ENCODE measurements around the gene NOTCH1. TPM values are rescaled to one million over a fixed set of nuclear protein-coding genes. Genes with fewer than 3 reads are reported as not detected.

Gene NOTCH1
- total and polyA plus RNA-seq, 2 of the 13 experiments (the other 11 are each of a cell fraction or from before 2014, with no cell fraction given), result 0.09 to 0.35 TPM

- Histone ChIP-seq H3K9ac (ENCODE audit: insufficient read depth, low read depth, low read length) (no peak overlapping the region), H3K79me2 (ENCODE audit: insufficient read depth, low read length) (no peaks in the 10 kb centered on the region), H3K4me1 (ENCODE audit: insufficient read depth, low read length) (no peaks in the 10 kb centered on the region), H4K20me1 (ENCODE audit: insufficient read depth, low read length) (peaks cover 10% of the 10 kb centered on the region; the same call in 1 of the 2 replicates), H3K9me3 (ENCODE audit: low read length) (no peaks in the 10 kb centered on the region), H3K27me3 (ENCODE audit: control insufficient read depth in 1 of 2, insufficient read depth in 2 of 2, low read length in 2 of 2) (no peaks in the 10 kb centered on the region), H3K36me3 (replicated peaks in 1 of 2; ENCODE audit: control insufficient read depth in 1 of 2, insufficient read depth in 2 of 2, low read length in 2 of 2) (peaks cover 43 to 97% of the 10 kb centered on the region in 2 experiments), H3K4me3 (replicated peaks in 1 of 3; ENCODE audit: insufficient read depth in 1 of 3, low read depth in 2 of 3, low read length in 3 of 3) (no peak overlapping the region), H3K27ac (ENCODE audit: extremely low read length, insufficient read depth, low read length) (no peak overlapping the region), H3K4me2 (ENCODE audit: low read depth, low read length) (no peak overlapping the region), H2AFZ (ENCODE audit: low read length) (no peak overlapping the region)
- intact Hi-C loops (cut with micrococcal nuclease; ENCODE audit: unreplicated experiment) (no loop called here), in situ Hi-C loops (cut with HindIII; ENCODE audit: extremely low pct_ligation_motif_present, low pct_unique_long_range_greater_than_20kb) (no loop called here)
- 95% methylated on average over 15 of the region's 19 CpGs for WGBS (ENCODE audit: low lambda C conversion rate)
- TF ChIP-seq SRSF4 (IDR thresholded peaks at IDR 0.05; ENCODE audit: low read depth, low read length, poor library complexity, severe bottlenecking), result no peak
- POLR2A ChIA-PET, result no interaction called here
- ATAC-seq (no peak), FAIRE-seq (no peak), DNase-seq (ENCODE audit: low spot score) (no peak)
- CTCF ChIA-PET (ENCODE audit: low intra/inter-chr PET ratio, low total read pairs), result no interaction called here
- BruUV-seq (replicated peaks), result no TSS peak
Observed at GRCh38 chr9:136471802-136472487, 73.9 kb downstream of the NOTCH1 start.

GRCh38 chr9:136470792-136471469 lies 74.9 kb downstream of the NOTCH1 start:
- WGBS (ENCODE audit: low lambda C conversion rate), result 96% methylated on average over 6 of the region's 12 CpGs
- Histone ChIP-seq H3K4me1 (ENCODE audit: insufficient read depth, low read length) (no peaks in the 10 kb centered on the region), H4K20me1 (ENCODE audit: insufficient read depth, low read length) (peaks cover 10% of the 10 kb centered on the region; the same call in 1 of the 2 replicates), H3K36me3 (replicated peaks in 1 of 2; ENCODE audit: control insufficient read depth in 1 of 2, insufficient read depth in 2 of 2, low read length in 2 of 2) (peaks cover 46 to 97% of the 10 kb centered on the region in 2 experiments), H2AFZ (ENCODE audit: low read length) (no peak overlapping the region), H3K27me3 (ENCODE audit: control insufficient read depth in 1 of 2, insufficient read depth in 2 of 2, low read length in 2 of 2) (no peaks in the 10 kb centered on the region), H3K9me3 (ENCODE audit: low read length) (no peaks in the 10 kb centered on the region), H3K9ac (ENCODE audit: insufficient read depth, low read depth, low read length) (no peak overlapping the region), H3K4me3 (replicated peaks in 1 of 3; ENCODE audit: insufficient read depth in 1 of 3, low read depth in 2 of 3, low read length in 3 of 3) (no peak overlapping the region), H3K79me2 (ENCODE audit: insufficient read depth, low read length) (no peaks in the 10 kb centered on the region), H3K4me2 (ENCODE audit: low read depth, low read length) (no peak overlapping the region), H3K27ac (ENCODE audit: extremely low read length, insufficient read depth, low read length) (no peak overlapping the region)
- ATAC-seq, result no peak
- no peak for DNase-seq (ENCODE audit: low spot score)
- in situ Hi-C loops (cut with HindIII; ENCODE audit: extremely low pct_ligation_motif_present, low pct_unique_long_range_greater_than_20kb) (no loop called here), intact Hi-C loops (cut with micrococcal nuclease; ENCODE audit: unreplicated experiment) (no loop called here)
- CTCF ChIA-PET (ENCODE audit: low intra/inter-chr PET ratio, low total read pairs), result no interaction called here
- POLR2A ChIA-PET, result no interaction called here
- no TSS peak for BruUV-seq (replicated peaks)
- FAIRE-seq, result no peak
- TF ChIP-seq ZNF260 (CRISPR knock-in tag; IDR thresholded peaks at IDR 0.05; ENCODE audit: borderline replicate concordance, low read depth) (no peak), ZNF350 (CRISPR knock-in tag; IDR thresholded peaks at IDR 0.05; ENCODE audit: borderline replicate concordance, low read depth) (no peak), HOXD1 (CRISPR knock-in tag; IDR thresholded peaks at IDR 0.05) (no peak), ZKSCAN8 (CRISPR knock-in tag; IDR thresholded peaks at IDR 0.05; ENCODE audit: borderline replicate concordance) (no peak), FOXO1 (CRISPR knock-in tag; IDR thresholded peaks at IDR 0.05) (no peak), RFXAP (CRISPR knock-in tag; IDR thresholded peaks at IDR 0.05; ENCODE audit: borderline replicate concordance) (no peak), ZBTB3 (CRISPR knock-in tag; IDR thresholded peaks at IDR 0.05; ENCODE audit: borderline replicate concordance, low read depth) (no peak), TERF1 (CRISPR knock-in tag; IDR thresholded peaks at IDR 0.05) (no peak), EP300 (IDR thresholded peaks at IDR 0.05; ENCODE audit: low read depth in 2 of 2, low read length in 2 of 2) (no peak), EP300 (CRISPR knock-in tag; IDR thresholded peaks at IDR 0.05; ENCODE audit: borderline replicate concordance) (no peak), CCAR2 (optimal IDR thresholded peaks at IDR 0.05; ENCODE audit: low read depth, low read length) (no peak), ZNF10 (CRISPR knock-in tag; IDR thresholded peaks at IDR 0.05; ENCODE audit: borderline replicate concordance, low read depth) (no peak), GFI1 (CRISPR knock-in tag; IDR thresholded peaks at IDR 0.05; ENCODE audit: borderline replicate concordance) (no peak), XRCC5 (optimal IDR thresholded peaks at IDR 0.05; ENCODE audit: low read length) (no peak), HES4 (CRISPR knock-in tag; IDR thresholded peaks at IDR 0.05; ENCODE audit: borderline replicate concordance) (no peak), ZNF20 (CRISPR knock-in tag; IDR thresholded peaks at IDR 0.05) (no peak)
